GM18907 (cell line): ENCODE results near the gene CLEC4G.

ENCODE experiments used
- ATAC-seq: cut with Tn5 transposase; IDR thresholded peaks from one replicate; pipeline ENCODE4 v1.9.1; 2021; ENCODE audit warnings: mild to moderate bottlenecking, moderate library complexity; ENCODE audit not compliant: unreplicated experiment

The CLEC4G gene

GRCh38 chr19:7729831-7730285 is 2.1 kb downstream of the CLEC4G start:
- ATAC-seq, result no peak

- ATAC-seq, result no peak
Observed at GRCh38 chr19:7729211-7729610, 2.7 kb downstream of the CLEC4G start.

GRCh38 chr19:7725791-7726190 is 6.1 kb downstream of the CLEC4G start:
- no peak for ATAC-seq

GRCh38 chr19:7722231-7722651 is 9.7 kb downstream of the CLEC4G start:
- peak; percentile 71 for ATAC-seq

- ATAC-seq, result no peak
Observed at GRCh38 chr19:7720351-7720750, 11.6 kb downstream of the CLEC4G start.

GRCh38 chr19:7718668-7719067 is 13.2 kb downstream of the CLEC4G start:
- no peak for ATAC-seq

- ATAC-seq, result no peak
Observed at GRCh38 chr19:7716762-7717161, 15.1 kb downstream of the CLEC4G start.

GRCh38 chr19:7715671-7716070 is 16.2 kb downstream of the CLEC4G start:
- ATAC-seq, result no peak

GRCh38 chr19:7710616-7711015 is 21.3 kb downstream of the CLEC4G start:
- ATAC-seq, result no peak

- no peak for ATAC-seq
Observed at GRCh38 chr19:7709932-7710460, 21.9 kb downstream of the CLEC4G start.

- no peak for ATAC-seq
Observed at GRCh38 chr19:7706955-7707456, 24.9 kb downstream of the CLEC4G start.

- ATAC-seq, result no peak
Observed at GRCh38 chr19:7706188-7706954, 25.5 kb downstream of the CLEC4G start.

GRCh38 chr19:7705387-7706187 is 26.3 kb downstream of the CLEC4G start:
- ATAC-seq, result peak; percentile 48

GRCh38 chr19:7704280-7705060 is 27.4 kb downstream of the CLEC4G start:
- ATAC-seq, result no peak

- no peak for ATAC-seq
Observed at GRCh38 chr19:7703332-7703731, 28.6 kb downstream of the CLEC4G start.

GRCh38 chr19:7701654-7702457 is 30.1 kb downstream of the CLEC4G start, which contains the start of gene FCER2:
Gene FCER2, minus strand, starts transcription at chr19:7702131. Its CDS starts 2,371 bp downstream, at chr19:7699760.
- peak; percentile 50 for ATAC-seq

GRCh38 chr19:7701049-7701653 is 30.8 kb downstream of the CLEC4G start:
- ATAC-seq, result no peak

- no peak for ATAC-seq
Observed at GRCh38 chr19:7699417-7700401, 32.2 kb downstream of the CLEC4G start.
